ENCODE measurements around the gene ARHGEF28.

DNA sequence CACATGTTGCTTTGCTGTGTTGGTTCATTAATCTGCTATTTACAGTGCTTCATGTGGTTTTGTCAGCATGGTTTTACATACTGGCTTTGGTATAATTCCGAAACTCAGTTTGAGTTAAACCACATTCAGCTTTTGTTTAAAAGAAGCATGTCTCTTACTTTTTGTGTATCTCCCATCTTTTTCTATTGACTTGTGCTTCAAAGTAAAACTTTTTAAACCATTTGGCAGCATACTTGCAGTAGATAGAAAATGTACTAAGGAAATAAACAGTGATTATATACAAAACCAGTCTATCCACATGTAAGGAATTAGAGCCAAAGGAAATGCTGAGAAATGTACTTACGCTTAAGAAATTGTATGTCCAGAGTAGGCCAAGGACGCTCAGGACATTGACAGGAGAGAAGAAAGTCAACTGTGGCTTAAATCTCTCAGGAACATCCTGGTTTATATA lies 286.9 kb downstream of the ARHGEF28 start:
- TF ChIP-seq, protein P1, sequence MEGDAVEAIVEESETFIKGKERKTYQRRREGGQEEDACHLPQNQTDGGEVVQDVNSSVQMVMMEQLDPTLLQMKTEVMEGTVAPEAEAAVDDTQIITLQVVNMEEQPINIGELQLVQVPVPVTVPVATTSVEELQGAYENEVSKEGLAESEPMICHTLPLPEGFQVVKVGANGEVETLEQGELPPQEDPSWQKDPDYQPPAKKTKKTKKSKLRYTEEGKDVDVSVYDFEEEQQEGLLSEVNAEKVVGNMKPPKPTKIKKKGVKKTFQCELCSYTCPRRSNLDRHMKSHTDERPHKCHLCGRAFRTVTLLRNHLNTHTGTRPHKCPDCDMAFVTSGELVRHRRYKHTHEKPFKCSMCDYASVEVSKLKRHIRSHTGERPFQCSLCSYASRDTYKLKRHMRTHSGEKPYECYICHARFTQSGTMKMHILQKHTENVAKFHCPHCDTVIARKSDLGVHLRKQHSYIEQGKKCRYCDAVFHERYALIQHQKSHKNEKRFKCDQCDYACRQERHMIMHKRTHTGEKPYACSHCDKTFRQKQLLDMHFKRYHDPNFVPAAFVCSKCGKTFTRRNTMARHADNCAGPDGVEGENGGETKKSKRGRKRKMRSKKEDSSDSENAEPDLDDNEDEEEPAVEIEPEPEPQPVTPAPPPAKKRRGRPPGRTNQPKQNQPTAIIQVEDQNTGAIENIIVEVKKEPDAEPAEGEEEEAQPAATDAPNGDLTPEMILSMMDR (IDR thresholded peaks at IDR 0.05), result no peak
- TF ChIP-seq POLR2AphosphoS5 (IDR thresholded peaks at IDR 0.05) (no peak), POLR2A (IDR thresholded peaks at IDR 0.05) (no peak)
